Suprapubic skin (tissue), 3 donors: ENCODE measurements around the gene ZNF467.

ENCODE experiments used
- CTCF ChIP-seq, 2 donors: fragments of 200-600 bp in 1 of 2; fragments of 450-650 bp in 1 of 2; sonication (generic) in 1 of 2; IDR thresholded peaks; one replicate each; pipeline ENCODE4 v1.5.1; 2016 to 2019; ENCODE audit warnings: antibody characterized with exemption in 2 of 2, mild to moderate bottlenecking in 1 of 2, moderate library complexity in 1 of 2
- POLR2A ChIP-seq, 2 donors: fragments of 450-650 bp; IDR thresholded peaks; one replicate each; pipeline ENCODE4 v1.6.1; 2017; ENCODE audit warnings: antibody characterized with exemption in 2 of 2, mild to moderate bottlenecking in 2 of 2, moderate library complexity in 2 of 2

GRCh38 chr7:149753375-149754233 is 19.8 kb downstream of the ZNF467 start:
- TF ChIP-seq POLR2A (IDR thresholded peaks at IDR 0.05) (no peak), CTCF (IDR thresholded peaks at IDR 0.05) (peak in 1 of 2 donors; percentile 25)
